HepG2 (cell line): ENCODE results near the gene NXN. TPM values are rescaled to one million over a fixed set of nuclear protein-coding genes. Genes with fewer than 3 reads are reported as not detected.

Experiments
- KDM5B ChIP-seq: sonication (generic); formaldehyde crosslinking; IDR thresholded peaks from 2 replicates; pipeline ENCODE4 v1.4.0; 2020; ENCODE audit warnings: missing genetic modification reagents, mild to moderate bottlenecking, borderline replicate concordance
- MBNL3 ChIP-seq: fragments of 250-450 bp; sonication (Bioruptor Pico); conservative IDR thresholded peaks from 2 replicates; pipeline ENCODE4 v1.8.0; 2022; ENCODE audit warnings: mild to moderate bottlenecking, inconsistent platforms
- MED13 ChIP-seq: sonication (generic); formaldehyde crosslinking; IDR thresholded peaks from 2 replicates; pipeline ENCODE4 v1.5.0; 2020; ENCODE audit warnings: missing genetic modification reagents
- MLLT10 ChIP-seq: sonication (generic); formaldehyde crosslinking; IDR thresholded peaks from 2 replicates; pipeline ENCODE4 v1.4.0; 2020; ENCODE audit warnings: missing genetic modification reagents
- NBN ChIP-seq: fragments of 450-650 bp; conservative IDR thresholded peaks from 2 replicates; pipeline ENCODE4 v1.6.1; 2017
- REPIN1 ChIP-seq: sonication (generic); formaldehyde crosslinking; IDR thresholded peaks from 2 replicates; pipeline ENCODE4 v1.8.0; 2022; ENCODE audit warnings: missing genetic modification reagents, low read depth, mild to moderate bottlenecking, borderline replicate concordance
- SP140L ChIP-seq: sonication (generic); formaldehyde crosslinking; IDR thresholded peaks from 2 replicates; pipeline ENCODE4 v1.4.0; 2020; ENCODE audit warnings: missing genetic modification reagents, borderline replicate concordance
- ZFP1 ChIP-seq: IDR thresholded peaks from 2 replicates; pipeline ENCODE4 v1.6.1; 2016
- ZFP36L2 ChIP-seq: sonication (generic); formaldehyde crosslinking; IDR thresholded peaks from 2 replicates; pipeline ENCODE4 v1.4.0; 2020; ENCODE audit warnings: missing genetic modification reagents
- ZNF567 ChIP-seq: sonication (generic); formaldehyde crosslinking; IDR thresholded peaks from 2 replicates; pipeline ENCODE4 v1.8.1; 2023; ENCODE audit warnings: mild to moderate bottlenecking, missing genetic modification reagents, borderline replicate concordance
- ZNF619 ChIP-seq: sonication (generic); formaldehyde crosslinking; IDR thresholded peaks from 2 replicates; pipeline ENCODE4 v1.4.0; 2020; ENCODE audit warnings: mild to moderate bottlenecking, missing genetic modification reagents
- ZNF709 ChIP-seq: sonication (generic); formaldehyde crosslinking; IDR thresholded peaks from 2 replicates; pipeline ENCODE4 v1.5.0; 2020; ENCODE audit warnings: mild to moderate bottlenecking, missing genetic modification reagents
- ZNF747 ChIP-seq: sonication (generic); formaldehyde crosslinking; IDR thresholded peaks from 2 replicates; pipeline ENCODE4 v1.8.1; 2023; ENCODE audit warnings: missing genetic modification reagents, mild to moderate bottlenecking, borderline replicate concordance
- polyA plus RNA-seq, 8 experiments: library from polyadenylated mRNA; depleted of rRNA in 3 of 8; stranded (reverse) in 7 of 8; unstranded in 1 of 8; fragments of >200 nt; fragmentation: Illumina TruSeq in 4 of 8; extraction: Trizol in 4 of 8; gene quantifications; 2 replicates each; pipeline versions ENCODE4 v1.2.1 to v1.2.3, GENCODE V29; 2011 to 2016; ENCODE audit warnings: low read depth in 4 of 8, missing spikeins in 1 of 8, mixed read lengths in 1 of 8; ENCODE audit not compliant: insufficient read depth in 1 of 8
- total RNA-seq, 5 experiments: library from RNA; depleted of rRNA; stranded (reverse); fragments of >200 nt; fragmentation: Illumina TruSeq; extraction: Trizol; gene quantifications; 2 replicates each; pipeline ENCODE4 v1.2.3, GENCODE V29; 2016; ENCODE audit warnings: low read depth in 1 of 5
- TF ChIP-seq, protein P1 (sequence below): sonication (generic); formaldehyde crosslinking; IDR thresholded peaks from 2 replicates; pipeline ENCODE4 v1.5.0; 2020; ENCODE audit warnings: missing genetic modification reagents, mild to moderate bottlenecking, borderline replicate concordance
- TF ChIP-seq, protein P2 (sequence below): sonication (generic); formaldehyde crosslinking; IDR thresholded peaks from 2 replicates; pipeline ENCODE4 v1.5.0; 2020; ENCODE audit warnings: missing genetic modification reagents
- TF ChIP-seq, protein P3 (sequence below): sonication (generic); formaldehyde crosslinking; IDR thresholded peaks from 2 replicates; pipeline ENCODE4 v1.9.0; 2021; ENCODE audit warnings: missing genetic modification reagents, borderline replicate concordance
- TF ChIP-seq, protein P4 (sequence below): sonication (generic); formaldehyde crosslinking; conservative IDR thresholded peaks from 2 replicates; pipeline ENCODE4 v1.8.1; 2023; ENCODE audit warnings: missing genetic modification reagents
- TF ChIP-seq, protein P5 (sequence below), 2 experiments: fragments of 450-650 bp in 1 of 2; sonication (generic) in 1 of 2; formaldehyde crosslinking; IDR thresholded peaks; 2 replicates each; pipeline versions ENCODE4 v1.5.0 to v1.8.0; 2020 to 2022; ENCODE audit warnings: mild to moderate bottlenecking in 1 of 2, missing genetic modification reagents in 1 of 2
- TF ChIP-seq, protein P6 (sequence below): sonication (generic); formaldehyde crosslinking; IDR thresholded peaks from 2 replicates; pipeline ENCODE4 v1.4.0; 2020; ENCODE audit warnings: missing genetic modification reagents, mild to moderate bottlenecking, borderline replicate concordance

NXN gene
- total and polyA plus RNA-seq, 2 of the 13 experiments (the other 11 are each of a cell fraction or from before 2014, with no cell fraction given): 22.2 to 24.3 TPM

DNA sequence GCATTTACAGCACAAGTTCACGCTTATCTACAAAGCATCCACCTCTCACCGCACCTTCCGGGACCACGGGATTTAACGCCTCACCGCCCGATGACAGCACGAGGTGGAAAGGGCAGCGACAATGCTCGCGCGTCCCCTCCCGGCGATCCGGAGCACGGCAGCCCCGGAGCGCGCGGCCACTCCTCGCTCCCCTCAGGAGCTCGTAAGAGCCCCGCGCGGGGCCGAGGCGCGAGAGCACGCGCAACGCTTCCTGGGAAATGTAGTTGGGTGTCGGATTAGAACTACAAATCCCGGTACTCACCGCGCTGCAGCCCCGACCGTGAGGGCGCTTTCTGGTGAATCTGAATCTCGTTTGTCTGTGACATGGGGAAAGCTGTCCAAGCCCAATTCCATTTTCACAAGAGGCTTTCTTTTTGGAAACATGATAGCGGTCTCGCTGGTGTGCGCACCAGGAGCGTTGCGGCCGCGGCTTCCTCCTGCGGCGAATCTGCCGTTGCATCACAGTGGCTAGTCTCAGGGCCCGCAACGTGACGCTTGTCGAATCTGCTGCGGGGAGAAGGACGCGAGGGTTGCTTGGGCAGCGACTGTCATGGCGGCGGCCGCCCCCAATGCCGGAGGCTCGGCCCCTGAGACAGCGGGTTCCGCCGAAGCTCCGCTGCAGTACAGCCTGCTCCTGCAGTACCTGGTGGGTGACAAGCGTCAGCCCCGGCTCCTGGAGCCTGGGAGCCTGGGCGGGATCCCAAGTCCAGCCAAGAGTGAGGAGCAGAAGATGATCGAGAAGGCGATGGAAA, 17.2 kb upstream of the NXN start, which contains the start of gene TIMM22 (continued):
- TF ChIP-seq ZNF567 (CRISPR knock-in tag) (no peak; the same call in 1 of the 2 replicates), SP140L (CRISPR knock-in tag) (peak; percentile 74; the same call in 1 of the 2 replicates), MLLT10 (CRISPR knock-in tag) (no peak), KDM5B (CRISPR knock-in tag) (peak; percentile 78), ZFP1 (CRISPR knock-in tag) (peak; percentile 76; the same call in 1 of the 2 replicates), MBNL3 (CRISPR knock-in tag) (no peak), ZNF709 (peak; percentile 36), NBN (no peak), MED13 (no peak), ZNF619 (CRISPR knock-in tag) (peak; percentile 91; the same call in 1 of the 2 replicates), REPIN1 (CRISPR knock-in tag) (peak; percentile 81), ZNF747 (CRISPR knock-in tag) (peak; percentile 96; the same call in 1 of the 2 replicates), ZFP36L2 (peak; percentile 40; the same call in 1 of the 2 replicates)
- TF ChIP-seq, protein P1, sequence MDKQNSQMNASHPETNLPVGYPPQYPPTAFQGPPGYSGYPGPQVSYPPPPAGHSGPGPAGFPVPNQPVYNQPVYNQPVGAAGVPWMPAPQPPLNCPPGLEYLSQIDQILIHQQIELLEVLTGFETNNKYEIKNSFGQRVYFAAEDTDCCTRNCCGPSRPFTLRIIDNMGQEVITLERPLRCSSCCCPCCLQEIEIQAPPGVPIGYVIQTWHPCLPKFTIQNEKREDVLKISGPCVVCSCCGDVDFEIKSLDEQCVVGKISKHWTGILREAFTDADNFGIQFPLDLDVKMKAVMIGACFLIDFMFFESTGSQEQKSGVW: peak; percentile 86; the same call in 1 of the 2 replicates
- TF ChIP-seq, protein P2, sequence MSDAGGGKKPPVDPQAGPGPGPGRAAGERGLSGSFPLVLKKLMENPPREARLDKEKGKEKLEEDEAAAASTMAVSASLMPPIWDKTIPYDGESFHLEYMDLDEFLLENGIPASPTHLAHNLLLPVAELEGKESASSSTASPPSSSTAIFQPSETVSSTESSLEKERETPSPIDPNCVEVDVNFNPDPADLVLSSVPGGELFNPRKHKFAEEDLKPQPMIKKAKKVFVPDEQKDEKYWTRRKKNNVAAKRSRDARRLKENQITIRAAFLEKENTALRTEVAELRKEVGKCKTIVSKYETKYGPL (CRISPR knock-in tag): no peak
- TF ChIP-seq, protein P3, sequence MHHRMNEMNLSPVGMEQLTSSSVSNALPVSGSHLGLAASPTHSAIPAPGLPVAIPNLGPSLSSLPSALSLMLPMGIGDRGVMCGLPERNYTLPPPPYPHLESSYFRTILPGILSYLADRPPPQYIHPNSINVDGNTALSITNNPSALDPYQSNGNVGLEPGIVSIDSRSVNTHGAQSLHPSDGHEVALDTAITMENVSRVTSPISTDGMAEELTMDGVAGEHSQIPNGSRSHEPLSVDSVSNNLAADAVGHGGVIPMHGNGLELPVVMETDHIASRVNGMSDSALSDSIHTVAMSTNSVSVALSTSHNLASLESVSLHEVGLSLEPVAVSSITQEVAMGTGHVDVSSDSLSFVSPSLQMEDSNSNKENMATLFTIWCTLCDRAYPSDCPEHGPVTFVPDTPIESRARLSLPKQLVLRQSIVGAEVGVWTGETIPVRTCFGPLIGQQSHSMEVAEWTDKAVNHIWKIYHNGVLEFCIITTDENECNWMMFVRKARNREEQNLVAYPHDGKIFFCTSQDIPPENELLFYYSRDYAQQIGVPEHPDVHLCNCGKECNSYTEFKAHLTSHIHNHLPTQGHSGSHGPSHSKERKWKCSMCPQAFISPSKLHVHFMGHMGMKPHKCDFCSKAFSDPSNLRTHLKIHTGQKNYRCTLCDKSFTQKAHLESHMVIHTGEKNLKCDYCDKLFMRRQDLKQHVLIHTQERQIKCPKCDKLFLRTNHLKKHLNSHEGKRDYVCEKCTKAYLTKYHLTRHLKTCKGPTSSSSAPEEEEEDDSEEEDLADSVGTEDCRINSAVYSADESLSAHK (CRISPR knock-in tag): no peak
- TF ChIP-seq, protein P4, sequence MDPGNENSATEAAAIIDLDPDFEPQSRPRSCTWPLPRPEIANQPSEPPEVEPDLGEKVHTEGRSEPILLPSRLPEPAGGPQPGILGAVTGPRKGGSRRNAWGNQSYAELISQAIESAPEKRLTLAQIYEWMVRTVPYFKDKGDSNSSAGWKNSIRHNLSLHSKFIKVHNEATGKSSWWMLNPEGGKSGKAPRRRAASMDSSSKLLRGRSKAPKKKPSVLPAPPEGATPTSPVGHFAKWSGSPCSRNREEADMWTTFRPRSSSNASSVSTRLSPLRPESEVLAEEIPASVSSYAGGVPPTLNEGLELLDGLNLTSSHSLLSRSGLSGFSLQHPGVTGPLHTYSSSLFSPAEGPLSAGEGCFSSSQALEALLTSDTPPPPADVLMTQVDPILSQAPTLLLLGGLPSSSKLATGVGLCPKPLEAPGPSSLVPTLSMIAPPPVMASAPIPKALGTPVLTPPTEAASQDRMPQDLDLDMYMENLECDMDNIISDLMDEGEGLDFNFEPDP (CRISPR knock-in tag): no peak
- TF ChIP-seq, protein P5, sequence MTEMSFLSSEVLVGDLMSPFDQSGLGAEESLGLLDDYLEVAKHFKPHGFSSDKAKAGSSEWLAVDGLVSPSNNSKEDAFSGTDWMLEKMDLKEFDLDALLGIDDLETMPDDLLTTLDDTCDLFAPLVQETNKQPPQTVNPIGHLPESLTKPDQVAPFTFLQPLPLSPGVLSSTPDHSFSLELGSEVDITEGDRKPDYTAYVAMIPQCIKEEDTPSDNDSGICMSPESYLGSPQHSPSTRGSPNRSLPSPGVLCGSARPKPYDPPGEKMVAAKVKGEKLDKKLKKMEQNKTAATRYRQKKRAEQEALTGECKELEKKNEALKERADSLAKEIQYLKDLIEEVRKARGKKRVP (CRISPR knock-in tag; IDR thresholded peaks at IDR 0.05): peak in 1 of 2 experiments; percentile 21; a peak in 1 of 4 replicates
- TF ChIP-seq, protein P6, sequence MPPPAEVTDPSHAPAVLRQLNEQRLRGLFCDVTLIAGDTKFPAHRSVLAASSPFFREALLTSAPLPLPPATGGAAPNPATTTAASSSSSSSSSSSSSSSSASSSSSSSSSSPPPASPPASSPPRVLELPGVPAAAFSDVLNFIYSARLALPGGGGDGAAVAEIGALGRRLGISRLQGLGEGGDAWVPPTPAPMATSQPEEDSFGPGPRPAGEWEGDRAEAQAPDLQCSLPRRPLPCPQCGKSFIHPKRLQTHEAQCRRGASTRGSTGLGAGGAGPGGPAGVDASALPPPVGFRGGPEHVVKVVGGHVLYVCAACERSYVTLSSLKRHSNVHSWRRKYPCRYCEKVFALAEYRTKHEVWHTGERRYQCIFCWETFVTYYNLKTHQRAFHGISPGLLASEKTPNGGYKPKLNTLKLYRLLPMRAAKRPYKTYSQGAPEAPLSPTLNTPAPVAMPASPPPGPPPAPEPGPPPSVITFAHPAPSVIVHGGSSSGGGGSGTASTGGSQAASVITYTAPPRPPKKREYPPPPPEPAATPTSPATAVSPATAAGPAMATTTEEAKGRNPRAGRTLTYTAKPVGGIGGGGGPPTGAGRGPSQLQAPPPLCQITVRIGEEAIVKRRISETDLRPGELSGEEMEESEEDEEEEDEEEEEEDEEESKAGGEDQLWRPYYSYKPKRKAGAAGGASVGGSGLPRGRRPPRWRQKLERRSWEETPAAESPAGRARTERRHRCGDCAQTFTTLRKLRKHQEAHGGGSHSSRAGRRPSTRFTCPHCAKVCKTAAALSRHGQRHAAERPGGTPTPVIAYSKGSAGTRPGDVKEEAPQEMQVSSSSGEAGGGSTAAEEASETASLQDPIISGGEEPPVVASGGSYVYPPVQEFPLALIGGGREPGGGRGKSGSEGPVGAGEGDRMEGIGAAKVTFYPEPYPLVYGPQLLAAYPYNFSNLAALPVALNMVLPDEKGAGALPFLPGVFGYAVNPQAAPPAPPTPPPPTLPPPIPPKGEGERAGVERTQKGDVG (CRISPR knock-in tag): peak; percentile 87; the same call in 1 of the 2 replicates
